GM18867 (cell line): ENCODE measurements around the gene ZNF426.
"Not testable (repeated sequence)": the region's sequence is repeated elsewhere in the genome, so short reads cannot be mapped to it uniquely, and the experiment has no call there.

Experiments
- ATAC-seq: cut with Tn5 transposase; IDR thresholded peaks from one replicate; pipeline ENCODE4 v1.9.1; 2021; ENCODE audit warnings: mild to moderate bottlenecking, moderate library complexity; ENCODE audit not compliant: unreplicated experiment

ZNF426 gene

DNA sequence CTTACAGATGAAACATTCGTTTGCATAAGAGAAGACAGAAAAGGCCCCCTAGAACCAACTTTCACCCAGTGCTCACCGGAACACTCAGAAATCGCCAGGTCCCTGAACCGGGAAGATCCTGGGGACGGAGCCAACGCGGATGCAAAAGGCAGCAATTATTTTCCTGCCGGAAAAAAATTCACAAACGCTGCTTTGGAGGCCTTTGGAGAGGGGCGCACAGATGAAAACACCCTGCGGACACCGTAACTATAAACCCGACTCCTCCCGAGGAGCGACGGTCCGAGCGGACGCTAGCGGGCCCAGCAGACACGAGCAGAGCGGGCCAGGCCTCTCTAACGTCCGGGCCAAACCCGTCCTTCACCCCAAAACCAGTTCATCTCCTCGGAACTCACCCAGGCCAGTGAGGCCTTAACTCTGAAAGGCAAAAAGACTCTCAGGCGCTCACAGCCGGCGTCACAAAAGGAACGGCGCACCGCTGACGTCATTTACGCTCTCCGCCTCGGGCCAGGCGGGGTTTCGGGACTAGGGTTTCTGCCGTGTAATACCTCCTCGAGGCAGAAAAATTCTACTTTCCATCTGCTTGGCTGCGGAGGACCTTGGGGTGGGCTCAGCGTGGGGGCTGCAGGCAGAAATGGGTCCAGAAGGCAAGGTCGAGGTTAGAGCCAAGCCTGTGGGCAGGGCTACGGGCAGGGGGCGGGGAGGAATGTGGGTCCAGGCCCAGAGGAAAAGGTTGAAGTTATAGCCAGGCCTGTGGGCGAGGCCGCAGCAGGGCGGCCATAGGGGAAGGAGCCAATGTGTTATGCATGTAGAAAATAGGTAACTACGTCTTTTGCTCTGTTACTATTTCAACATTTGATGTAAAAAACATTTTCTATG, at the start of gene ZNF426:
Gene ZNF426, minus strand, starts transcription at position 463 of the 876 bp plus-strand sequence. CDS start 2,413 bp downstream, outside the sequence.
- peak; percentile 69 for ATAC-seq

DNA sequence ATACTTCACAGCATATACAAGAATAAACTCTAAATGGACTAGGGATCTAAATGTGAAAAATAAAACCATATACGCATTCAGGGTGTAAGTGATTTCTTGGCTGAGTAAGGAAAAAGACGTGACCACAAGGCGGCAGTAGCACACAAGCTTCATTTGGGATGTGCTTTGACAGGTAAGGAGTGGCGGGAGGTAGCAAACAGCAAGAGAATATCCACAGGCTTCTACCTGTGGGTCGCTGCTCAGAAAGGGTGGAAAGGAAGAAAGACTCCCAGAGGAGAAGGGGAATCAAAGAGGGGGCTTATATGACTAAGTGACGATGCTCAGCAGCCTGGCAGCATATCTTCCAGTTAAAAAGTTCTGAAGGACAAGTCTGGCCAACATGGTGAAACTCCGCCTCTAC, 48.3 kb upstream of the ZNF426 start:
- no peak for ATAC-seq

- peak; percentile 86 for ATAC-seq
Observed at GRCh38 chr19:9584073-9584833, 45.8 kb upstream of the ZNF426 start, which contains the start of gene ZNF121. Gene ZNF121 (minus strand): TSS chr19:9584504. CDS start chr19:9568097, 16,407 bp downstream.

DNA sequence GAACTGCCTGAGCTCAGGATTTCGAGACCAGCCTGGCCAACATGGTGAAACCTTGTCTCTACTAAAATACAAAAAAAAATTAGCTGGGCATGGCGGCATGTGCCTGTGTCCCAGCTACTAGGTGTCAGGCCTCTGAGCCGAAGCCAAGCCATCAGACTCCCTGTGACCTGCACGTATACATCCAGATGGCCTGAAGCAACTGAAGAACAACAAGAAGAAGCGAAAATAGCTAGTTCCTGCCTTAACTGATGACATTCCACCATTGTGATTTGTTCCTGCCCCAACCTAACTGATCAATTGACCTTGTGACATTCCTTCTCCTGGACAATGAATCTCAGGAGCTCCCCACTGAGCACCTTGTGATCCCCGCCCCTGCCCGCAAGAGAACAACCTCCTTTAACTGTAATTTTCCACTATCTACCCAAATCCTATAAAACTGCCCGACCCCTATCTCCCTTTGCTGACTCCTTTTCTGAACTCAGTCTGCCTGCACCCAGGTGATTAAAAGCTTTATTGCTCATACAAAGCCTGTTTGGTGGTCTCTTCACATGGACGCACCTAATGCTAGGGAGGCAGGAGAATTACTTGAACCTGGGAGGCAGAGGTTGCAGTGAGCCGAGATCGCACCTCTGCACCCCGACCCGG, 43.8 kb upstream of the ZNF426 start:
- not testable (repeated sequence) for ATAC-seq

DNA sequence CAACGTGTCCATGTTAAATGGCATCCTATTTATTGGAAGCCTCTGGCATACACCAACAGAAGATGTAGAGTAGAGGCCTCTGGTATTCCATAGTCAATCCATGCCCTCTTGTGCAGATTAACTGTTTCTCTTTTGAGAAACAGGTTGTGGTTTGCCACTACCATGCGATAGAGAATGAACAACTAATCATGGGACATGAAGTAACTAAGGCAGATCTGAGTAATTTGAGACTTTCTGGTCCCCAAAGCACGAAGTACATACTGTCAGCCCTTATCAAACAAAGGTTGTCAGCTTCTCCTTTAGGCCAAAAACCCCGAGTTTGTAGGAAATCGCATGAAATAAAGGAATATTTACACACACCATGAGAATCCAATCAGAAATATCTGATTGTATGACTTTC, 42.3 kb upstream of the ZNF426 start:
- no peak for ATAC-seq

DNA sequence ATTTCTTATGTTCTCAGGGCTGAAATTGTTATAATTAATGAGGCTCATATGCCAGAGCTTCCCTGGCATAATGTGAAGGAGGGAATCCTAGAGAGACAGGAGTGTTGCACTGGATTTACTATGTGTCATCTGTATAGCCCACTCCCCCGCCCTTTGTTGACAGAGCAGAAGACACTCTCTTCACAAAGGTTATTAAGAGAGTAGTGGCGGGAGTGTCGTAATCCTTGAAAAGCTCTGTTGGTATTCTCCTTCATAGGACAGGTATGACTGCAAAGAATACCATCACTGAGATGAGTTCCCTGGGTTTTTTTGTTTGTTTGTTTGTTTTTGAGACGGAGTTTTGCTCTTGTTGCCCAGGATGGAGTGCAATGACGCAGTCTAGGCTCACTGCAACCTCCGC, 31.8 kb upstream of the ZNF426 start:
- no peak for ATAC-seq

DNA sequence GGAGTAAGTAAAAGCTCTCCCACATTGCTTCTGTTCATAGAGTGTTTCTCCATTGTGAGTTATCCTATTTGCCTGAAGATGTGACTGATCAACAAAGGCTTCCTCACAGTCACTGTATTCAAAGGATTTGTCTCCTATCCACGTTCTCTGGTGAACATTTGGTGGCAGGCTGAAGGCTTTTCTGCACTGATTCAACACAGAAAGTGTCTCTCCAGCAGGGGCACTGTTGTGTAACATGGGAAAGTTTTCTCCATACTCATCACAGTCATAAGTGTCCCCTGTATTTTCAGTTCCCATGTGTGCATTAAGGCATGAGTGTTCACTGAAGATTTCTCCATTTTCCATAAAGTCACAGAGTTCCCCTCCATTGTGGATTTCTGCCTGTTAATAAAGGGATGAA, 28.3 kb upstream of the ZNF426 start:
- ATAC-seq: no peak

DNA sequence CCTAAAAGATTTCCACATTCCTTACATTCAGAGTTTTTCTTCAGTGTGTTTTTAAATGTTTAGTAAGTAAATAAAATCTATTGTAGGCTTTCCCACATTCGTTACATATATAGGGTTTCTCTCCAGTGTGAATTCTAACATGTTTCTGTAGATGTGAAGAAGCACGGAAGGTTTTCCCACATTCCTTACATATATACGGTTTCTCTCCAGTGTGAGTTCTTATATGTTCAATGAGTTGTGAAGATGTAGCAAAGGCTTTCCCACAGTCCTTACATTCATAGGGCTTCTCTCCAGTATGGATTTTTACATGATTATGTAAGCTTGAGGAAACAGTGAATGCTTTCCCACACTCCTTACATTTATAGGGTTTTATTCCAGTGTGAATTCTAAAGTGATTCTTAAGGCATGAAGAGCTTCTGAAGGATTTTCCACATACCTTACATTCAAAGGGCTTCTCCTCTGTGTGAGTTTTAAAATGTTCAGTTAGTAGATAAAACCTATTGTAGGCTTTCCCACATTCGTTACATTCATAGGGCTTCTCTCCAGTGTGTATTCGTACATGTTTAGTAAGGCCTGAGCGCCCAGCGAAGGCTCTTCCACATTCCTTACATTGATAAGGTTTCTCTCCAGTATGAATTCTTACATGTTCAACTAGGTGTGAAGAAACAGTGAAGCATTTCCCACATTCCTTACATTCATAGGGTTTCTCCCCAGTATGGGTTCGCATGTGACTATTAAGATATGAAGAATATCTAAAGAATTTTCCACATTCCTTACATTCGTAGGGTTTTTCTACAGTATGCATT, 27.7 kb upstream of the ZNF426 start:
- ATAC-seq: no peak

GRCh38 chr19:9552536-9553274, 14.3 kb upstream of the ZNF426 start:
- ATAC-seq: no peak

DNA sequence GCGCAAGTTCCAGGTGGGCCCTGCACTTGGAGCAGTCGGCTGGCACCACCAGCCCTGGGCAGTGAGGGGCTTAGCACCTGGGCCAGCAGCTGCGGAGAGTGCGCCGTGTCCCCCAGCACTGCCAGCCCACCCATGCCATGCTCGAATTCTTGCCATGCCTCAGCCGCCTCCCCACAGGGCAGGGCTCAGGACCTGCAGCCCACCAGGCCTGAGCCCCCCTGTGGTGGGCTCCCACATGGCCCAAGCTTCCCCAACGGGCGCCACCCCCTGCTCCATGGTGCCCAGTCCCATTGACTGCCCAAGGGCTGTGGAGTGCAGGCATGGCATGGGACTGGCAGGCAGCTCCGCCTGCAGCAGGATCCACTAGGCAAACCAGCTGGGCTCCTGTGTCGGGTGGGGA, 9.4 kb upstream of the ZNF426 start:
- no peak for ATAC-seq

- ATAC-seq: not testable (repeated sequence)
Observed at GRCh38 chr19:9541281-9541680, 2.8 kb upstream of the ZNF426 start.

DNA sequence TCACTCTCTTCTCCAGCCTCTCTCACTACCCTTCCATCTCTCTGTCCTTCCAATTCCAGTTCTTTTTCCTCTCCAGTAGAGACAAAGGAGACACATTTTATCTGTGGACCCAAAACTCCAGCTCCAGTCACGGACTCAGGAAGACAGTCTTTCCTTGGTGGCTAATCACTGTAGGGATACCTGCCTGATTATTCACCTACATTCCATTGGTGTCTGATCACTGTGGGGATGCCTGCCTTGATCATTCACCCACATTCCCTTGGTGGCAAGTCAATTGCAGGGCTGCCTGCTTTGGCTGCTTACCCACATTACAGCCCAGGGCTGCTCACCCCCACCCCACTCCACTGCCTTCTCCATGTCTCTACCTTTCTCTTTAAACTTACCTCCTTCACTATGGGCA, 1.5 kb upstream of the ZNF426 start:
- not testable (repeated sequence) for ATAC-seq

- ATAC-seq: not testable (repeated sequence)
Observed at GRCh38 chr19:9539201-9539600, 756 bp upstream of the ZNF426 start.

- no peak for ATAC-seq
Observed at GRCh38 chr19:9535934-9536333, 2.5 kb downstream of the ZNF426 start.

GRCh38 chr19:9531933-9532332, 6.5 kb downstream of the ZNF426 start:
- no peak for ATAC-seq

DNA sequence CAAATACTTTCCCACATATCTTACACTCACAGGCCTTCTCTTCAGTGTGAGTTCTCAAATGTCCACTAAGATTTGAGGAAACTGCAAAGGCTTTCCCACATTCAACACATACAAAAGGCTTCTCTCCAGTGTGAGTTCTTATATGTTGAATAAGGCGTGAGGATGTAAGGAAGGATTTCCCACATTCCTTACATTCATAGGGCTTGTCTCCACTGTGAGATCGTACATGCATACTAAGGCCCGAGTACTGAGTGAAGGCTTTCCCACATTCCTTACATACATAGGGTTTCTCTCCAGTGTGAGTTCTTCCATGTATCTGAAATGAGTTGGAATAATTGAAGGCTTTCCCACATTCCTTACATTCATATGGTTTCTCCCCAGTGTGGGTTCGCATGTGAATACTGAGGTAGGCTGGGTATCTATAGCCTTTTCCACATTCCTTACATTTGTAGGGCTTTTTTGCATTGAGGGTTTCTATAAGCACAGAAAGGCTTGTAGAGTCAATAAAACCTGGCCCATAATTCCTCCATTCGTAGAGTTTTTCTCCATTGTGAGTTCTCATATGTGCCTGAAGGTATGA, 9.6 kb downstream of the ZNF426 start:
- ATAC-seq: no peak

DNA sequence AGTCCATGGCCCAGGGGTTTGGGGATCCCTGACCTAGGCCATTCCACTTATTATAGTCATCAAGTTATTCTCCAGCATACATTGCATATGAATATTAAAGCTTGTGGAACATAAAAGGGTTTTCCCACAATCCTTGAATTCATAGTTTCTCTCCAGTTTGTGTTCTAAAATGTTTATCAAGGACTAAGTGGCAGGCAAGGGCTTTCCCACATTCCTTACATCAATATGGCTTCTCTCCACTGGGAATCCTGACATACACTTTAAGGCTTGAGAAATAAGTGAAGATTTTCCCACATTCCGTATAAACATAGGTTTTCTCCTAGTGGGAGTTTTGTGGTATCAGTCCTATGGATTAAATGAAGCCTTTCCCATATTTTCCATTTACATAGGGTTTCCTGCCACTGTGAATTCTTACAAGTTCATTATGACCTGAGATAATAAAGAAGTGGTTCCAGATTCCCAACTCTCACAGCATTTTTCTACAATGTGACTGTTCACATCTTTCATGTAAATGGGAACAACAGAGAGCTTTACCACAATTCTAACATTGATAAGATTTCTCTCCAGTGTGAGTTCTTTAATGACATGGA, 14.5 kb downstream of the ZNF426 start:
- no peak for ATAC-seq

- no peak for ATAC-seq
Observed at GRCh38 chr19:9507285-9507684, 31.2 kb downstream of the ZNF426 start.

GRCh38 chr19:9500796-9501195, 37.6 kb downstream of the ZNF426 start:
- no peak for ATAC-seq
